ENCODE data around the gene FAM200C.

DNA sequence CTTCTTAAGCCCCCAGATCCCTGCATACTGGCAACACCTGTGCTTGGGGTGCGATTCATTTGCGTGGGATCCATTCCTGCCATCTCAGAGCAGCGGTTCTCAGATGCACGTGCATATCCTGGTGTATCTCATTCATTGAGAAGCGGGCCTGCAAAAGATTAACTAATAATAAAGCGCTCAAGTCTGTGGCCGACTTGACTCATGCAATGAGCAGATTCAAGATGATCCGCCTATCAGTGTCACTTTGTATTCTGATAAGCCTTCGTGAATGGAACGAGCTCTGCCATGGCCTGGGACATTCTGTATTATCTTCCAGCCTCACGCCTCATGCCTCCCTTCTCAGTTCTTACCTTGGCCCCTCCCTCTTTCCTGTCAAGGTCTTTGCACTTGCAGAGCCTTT is 51.8 kb downstream of the FAM200C start:
- TF ChIP-seq, protein P1, sequence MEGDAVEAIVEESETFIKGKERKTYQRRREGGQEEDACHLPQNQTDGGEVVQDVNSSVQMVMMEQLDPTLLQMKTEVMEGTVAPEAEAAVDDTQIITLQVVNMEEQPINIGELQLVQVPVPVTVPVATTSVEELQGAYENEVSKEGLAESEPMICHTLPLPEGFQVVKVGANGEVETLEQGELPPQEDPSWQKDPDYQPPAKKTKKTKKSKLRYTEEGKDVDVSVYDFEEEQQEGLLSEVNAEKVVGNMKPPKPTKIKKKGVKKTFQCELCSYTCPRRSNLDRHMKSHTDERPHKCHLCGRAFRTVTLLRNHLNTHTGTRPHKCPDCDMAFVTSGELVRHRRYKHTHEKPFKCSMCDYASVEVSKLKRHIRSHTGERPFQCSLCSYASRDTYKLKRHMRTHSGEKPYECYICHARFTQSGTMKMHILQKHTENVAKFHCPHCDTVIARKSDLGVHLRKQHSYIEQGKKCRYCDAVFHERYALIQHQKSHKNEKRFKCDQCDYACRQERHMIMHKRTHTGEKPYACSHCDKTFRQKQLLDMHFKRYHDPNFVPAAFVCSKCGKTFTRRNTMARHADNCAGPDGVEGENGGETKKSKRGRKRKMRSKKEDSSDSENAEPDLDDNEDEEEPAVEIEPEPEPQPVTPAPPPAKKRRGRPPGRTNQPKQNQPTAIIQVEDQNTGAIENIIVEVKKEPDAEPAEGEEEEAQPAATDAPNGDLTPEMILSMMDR (IDR thresholded peaks at IDR 0.05 in 4 of 5, conservative IDR thresholded peaks at IDR 0.05 in 1 of 5): no peak
- TF ChIP-seq POLR2A (IDR thresholded peaks at IDR 0.05): no peak

Data from gastrocnemius medialis (tissue), 4 donors.